T-helper 22 cell (primary cell): Measurements from ENCODE around the gene LUM.

ENCODE experiments used
- DNase-seq: peaks from one replicate; pipeline ENCODE4 v3.0.0-alpha.2; 2020; ENCODE audit warnings: low read depth

LUM gene

DNA sequence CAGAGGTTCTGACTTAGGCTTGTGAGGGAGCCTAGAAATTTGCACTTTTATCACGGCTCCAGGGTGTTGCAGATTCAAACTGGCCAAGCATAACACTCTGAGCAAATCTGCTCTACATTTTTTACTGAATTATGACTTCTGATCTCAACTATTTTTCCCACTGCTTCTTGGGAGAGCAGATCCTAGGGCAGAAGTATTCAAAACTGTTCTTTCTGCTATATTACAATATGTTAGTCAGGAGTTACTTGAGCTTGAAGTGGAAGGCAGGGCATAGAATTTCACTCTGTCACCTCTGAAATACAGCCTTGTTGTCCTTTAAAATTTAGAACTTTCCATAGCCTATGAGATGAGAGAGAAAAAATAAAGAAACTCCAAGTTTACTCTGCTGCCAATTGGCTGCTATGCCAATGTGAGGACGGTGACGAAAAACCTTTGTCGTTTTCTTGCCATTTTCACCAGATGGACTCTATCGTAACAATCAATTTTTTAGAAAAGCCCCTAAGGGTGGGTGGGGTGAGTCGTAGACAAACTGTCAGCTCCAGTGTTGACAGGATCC, 37.1 kb downstream of the LUM start:
- DNase-seq: no peak

DNA sequence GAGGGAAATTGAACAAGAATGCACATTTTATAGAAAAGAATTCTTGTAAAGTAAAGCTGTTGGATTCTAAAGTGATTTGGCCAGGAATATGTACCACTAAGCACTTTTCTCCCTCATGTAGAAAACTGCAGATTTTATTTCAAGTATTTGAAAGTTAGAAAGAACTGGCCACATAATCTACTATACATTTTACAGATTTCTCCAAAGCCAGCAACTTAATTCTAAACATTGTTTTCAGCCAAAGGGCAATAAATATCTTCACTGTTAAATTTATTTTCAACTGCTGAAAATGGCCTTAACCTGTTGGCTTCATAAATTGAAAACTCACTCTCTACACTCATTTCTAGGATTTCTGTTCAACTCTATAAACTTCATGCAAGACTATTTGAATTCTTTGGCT, 37.9 kb downstream of the LUM start:
- no peak for DNase-seq

DNA sequence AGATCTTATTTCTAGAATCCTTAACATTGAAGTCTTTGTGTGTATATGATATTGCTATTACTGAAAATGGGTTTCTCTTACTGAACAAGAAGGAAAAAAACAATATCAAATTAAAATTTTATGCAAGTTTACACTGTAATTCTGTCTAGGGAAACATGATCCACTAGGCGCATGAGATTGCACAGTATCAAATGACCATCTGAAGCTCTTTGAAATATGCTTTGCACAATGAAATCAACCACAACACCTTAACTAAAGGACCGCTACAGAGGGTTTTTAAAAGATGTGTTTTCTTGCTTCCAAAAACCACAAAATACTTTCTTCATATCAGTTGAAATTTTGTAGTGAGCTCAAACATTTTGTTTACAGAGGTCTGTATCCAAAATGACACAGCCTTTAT, 38.4 kb downstream of the LUM start:
- DNase-seq: no peak

DNA sequence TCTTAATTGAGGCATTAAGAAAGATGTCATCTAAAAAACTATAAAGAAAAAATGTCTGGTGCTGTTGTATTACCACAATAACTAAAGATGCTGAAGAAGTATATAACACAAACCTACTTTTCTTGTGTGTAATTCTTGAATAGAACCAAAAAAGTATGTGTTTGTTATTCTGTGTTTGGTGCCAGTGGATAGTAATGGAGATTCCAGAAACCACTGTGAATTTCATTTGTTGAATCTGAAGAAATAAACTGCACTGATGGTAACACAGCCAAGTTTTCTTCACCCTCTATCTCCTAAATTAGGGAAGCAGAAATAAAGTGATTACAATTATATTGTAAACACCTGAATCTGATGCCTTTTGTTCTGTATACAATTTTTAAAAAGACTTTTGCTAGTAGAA, 40.4 kb downstream of the LUM start:
- no peak for DNase-seq

DNA sequence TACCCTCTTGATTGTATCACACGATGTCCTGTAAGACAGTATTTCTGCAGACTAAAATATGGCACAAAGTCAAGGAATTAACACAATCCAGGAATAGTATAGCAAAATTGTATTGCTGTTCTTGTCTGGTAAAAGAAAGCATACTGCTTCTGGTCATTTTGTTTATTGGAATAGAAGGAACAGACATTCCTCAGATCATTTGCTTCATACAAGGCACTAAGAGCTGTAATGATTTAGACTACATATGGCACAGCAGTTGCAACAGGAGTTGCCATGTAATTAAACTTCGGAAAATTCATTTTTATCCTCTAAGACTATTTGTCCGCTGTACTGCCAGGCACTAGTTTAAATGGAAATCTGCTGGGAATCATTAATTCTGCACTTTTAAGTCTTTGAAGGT, 45.9 kb downstream of the LUM start:
- no peak for DNase-seq

DNA sequence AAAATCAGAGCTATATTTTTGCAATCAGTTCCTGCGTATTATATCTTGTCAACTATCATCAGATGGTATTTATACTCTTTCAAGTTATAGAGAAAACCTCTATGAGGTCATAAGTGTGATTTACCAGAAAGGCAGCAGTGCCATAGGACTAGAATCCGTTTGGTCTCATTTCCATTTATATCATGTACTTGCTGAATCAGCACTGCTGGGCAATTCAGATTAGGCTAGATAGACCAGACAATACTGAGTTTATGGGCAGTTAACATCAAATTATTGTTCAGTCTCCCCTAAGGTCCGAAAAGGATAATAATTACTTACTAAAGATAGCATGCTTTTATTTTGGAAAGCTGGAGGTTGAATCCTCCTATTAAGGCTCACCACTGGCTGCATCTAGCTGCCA, 46.7 kb downstream of the LUM start:
- DNase-seq: no peak

DNA sequence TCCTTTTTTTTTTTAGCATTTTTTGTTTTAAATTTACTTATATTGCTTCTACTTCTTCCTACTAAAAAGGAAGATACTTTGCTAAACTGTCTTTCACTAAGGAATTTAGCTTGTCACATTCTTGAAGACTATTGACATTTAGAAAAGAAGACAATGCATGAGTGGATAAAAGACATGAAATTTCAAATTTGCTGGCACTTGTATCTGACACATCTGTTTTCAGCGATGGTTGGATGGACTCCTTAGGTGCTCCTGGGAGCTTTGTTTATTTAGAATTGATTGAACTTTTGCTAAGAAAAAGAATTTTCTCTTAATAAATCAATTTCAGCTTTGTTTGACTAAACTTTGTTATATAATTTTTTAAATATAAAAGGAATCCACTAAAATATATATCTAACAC, 50.2 kb downstream of the LUM start:
- DNase-seq: no peak

DNA sequence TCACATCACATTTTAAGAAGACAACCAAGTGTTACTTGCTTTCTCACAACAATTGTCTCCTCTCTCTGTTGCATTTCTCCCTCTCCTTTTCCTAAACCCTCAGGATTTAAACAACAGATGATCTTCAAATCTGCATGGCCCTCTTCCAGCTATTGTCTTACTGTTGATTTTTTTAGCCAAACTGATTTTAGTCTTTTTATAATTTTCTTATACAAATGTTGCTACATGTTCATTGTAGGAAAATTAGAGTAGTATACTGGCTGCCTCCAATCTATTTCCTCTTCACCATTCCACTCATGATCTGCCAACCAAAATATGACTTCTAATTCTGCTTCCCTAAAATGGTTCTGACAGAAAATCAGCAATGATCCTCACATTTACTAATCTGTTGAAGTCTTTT, 52.1 kb downstream of the LUM start:
- DNase-seq: no peak

DNA sequence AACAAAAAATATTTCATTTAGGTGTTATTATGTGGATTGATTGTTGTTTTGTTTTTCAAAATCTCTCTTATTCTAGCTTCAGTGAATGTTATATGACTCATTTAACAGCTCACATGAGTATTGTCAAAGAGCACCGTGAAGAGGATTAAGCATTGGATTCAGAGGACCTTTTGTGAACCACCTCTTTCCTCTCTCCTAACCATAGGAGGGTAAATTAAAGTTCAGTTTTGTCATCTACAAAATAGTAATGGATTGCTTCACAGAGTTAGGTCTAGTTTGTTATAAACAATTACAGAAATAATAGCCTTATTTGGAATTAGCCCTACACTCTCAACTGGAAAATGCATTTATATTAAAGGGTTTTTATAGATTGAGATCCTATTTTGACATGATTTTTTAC, 52.5 kb downstream of the LUM start:
- no peak for DNase-seq

DNA sequence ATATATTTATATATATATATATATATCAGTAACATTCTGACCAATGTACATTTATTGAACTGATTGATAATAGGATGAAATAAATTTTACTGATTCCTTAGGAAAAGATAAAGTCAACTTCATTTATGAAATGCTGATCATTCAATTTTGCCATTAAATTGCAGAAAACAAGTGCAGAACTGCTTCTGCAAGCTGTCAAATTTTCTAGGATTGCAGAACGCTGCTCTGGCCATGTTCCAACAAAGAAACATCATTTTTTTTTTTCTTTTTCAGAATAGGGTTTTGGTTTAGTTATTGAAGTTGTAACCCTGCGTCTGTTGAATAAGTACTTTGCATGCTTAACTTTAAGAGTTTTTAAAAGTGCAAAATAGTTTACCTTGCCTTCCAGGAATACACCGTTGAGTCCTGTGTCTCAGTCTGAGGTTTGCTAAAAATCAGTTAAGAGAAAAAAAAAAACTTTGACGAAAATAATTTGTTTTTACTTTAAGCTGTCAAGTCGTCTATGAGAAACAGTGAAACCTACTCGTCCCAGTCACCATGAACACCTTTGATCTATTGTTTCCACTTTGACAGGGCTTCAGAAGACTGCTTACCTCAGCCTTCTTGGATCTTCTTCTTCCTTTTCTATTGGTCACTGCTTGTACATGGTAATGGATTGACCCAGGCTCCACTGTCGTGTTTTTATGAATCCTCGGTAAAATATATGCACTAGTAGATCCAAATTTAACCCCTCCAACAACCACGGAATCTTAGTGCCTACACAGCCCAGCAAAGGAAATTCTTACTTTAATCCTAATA, 53.7 kb downstream of the LUM start, which contains the start of gene KERA:
Gene KERA, minus strand, starts transcription at position 657 of the 798 bp plus-strand sequence. CDS start 1,743 bp downstream, outside the sequence.
- DNase-seq: no peak

DNA sequence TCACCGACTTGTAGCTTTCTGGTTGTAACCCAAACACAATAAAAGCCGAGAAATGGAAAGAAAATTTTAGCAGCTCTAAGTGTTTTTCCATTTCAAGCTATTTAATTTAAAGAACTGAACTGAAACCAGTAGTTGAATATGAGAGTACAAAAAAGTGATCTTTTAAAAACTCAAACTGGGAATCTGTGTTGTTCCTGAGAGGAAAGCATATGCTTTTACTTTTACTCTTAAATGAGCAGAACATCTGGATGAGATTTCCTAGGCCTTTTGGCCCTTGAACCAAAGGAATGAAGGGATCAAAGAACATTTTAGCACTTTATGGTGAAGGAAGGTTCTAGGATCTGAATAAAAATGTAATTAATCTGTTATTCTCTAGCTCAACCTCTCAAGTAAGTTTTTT, 54.8 kb downstream of the LUM start:
- DNase-seq: no peak

DNA sequence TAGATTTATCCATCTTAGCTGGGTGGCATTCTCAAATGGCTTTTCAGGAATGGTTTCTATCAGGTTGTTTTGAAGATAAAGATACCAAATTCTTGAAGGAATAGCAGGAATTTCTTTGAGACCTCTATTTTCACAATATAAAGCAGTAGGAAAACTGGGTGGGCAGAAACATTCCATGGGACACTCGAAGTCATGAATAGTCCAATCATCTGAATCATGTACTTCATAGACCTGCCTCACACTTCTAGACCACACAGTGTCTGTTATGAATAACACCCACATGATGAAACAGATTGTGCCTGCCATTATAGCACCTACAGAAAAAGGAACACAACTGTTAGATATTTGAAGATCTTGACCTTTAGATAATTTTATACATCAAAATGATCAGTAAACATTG, 55.3 kb downstream of the LUM start:
- no peak for DNase-seq

DNA sequence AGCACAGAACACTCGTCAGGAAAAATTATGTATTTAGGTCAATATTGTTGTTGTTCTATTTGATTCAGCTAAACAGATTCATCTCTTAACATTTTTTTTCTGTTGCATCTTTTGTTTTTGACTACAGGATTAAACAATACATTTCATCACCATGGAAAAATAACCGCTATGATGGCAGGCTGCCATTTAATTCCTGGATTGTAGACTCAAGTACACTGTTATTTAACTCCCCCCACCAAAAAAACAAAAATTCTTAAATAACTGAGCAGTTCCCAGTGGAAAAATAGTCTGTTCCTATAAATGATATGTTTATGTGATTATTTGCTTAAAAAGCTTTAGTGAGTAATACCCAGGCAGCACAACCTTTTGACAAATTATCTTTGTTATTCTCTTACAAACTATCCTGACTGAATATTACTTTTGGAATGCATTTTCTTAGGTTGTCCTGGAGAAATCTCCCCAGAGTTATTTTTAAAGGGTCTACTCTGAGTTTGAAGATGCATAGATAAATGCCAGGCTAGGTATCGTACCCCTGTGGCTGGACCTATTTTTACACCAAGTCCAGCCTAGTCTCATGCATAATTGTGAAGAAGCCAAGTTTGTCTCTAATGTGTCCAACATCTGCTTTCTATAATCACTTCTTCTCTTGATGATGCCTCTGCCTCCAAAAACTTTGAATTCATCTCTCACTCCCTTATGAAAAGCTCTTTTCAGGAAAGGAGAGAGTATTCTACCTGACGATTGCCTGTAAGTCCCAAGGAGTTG, 57.2 kb downstream of the LUM start:
- no peak for DNase-seq
